ENCODE measurements around the gene TOR1AIP2.
"Not testable (repeated sequence)": the region's sequence is repeated elsewhere in the genome, so short reads cannot be mapped to it uniquely, and the experiment has no call there.

The TOR1AIP2 gene

DNA sequence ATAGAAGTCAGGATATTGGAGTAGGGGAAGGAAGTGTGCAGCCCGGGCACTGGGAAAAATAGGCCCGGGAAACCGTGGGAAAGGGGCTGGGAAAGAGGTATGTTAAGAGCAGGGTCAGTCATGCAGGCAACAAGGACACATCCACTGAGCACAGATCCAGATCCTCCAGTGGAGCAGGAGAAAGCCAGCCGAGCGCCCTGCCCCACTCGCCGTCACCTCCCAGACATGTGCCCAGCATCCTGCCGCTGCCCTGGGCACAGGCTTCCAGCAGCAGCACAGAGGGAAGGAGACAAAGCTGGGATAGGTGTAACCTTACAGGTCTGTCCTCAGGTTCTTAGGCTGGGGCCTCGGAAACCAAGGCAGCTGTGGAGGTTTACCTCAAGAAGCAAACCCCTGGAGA lies 70.3 kb downstream of the TOR1AIP2 start:
- DNase-seq (ENCODE audit: low spot score) = no peak

GRCh38 chr1:179806333-179806732 lies 71.3 kb downstream of the TOR1AIP2 start:
- no peak for DNase-seq (ENCODE audit: low spot score)

GRCh38 chr1:179805291-179806195 lies 72.1 kb downstream of the TOR1AIP2 start:
- DNase-seq (ENCODE audit: low spot score) = no peak

DNA sequence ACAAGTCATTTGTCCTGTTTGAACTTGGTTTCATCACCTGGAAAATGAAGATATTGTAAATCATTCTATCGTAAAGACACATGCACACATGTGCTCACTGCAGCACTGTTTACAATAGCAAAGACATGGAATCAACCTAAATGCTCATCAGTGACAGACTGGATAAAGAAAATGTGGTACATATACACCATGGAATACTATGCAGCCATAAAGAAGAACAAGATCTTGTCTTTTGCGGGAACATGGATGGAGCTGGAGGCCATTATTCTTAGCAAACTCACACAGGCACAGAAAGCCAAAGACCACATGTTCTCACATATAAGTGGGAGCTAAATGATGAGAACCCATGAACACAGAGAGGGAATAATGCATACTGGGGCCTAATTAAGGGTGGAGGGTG lies 73.2 kb downstream of the TOR1AIP2 start:
- not testable (repeated sequence) for DNase-seq (ENCODE audit: low spot score)

DNA sequence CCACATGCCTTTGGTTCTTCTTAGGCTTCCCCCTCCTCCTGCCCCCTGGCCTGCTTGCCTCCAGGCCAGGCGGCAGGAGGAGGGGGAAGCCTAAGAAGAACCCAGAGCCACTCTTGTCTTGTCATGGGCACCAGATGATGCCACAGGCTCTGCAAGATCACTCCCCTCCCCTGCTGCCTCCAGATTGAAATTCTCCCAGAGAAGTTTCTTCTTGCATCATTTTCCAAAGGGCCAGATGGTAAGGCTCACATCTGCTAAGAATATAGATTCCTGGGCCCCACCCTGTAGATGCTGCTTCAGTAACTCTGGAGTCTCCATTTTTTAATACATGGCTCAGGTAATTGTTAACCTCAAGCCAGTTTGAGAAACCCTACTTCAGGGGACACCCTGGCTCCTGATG lies 73.7 kb downstream of the TOR1AIP2 start:
- DNase-seq (ENCODE audit: low spot score) = no peak

GRCh38 chr1:179803104-179803503 lies 74.5 kb downstream of the TOR1AIP2 start:
- no peak for DNase-seq (ENCODE audit: low spot score)

GRCh38 chr1:179800481-179800880 lies 77.1 kb downstream of the TOR1AIP2 start:
- no peak for DNase-seq (ENCODE audit: low spot score)

DNA sequence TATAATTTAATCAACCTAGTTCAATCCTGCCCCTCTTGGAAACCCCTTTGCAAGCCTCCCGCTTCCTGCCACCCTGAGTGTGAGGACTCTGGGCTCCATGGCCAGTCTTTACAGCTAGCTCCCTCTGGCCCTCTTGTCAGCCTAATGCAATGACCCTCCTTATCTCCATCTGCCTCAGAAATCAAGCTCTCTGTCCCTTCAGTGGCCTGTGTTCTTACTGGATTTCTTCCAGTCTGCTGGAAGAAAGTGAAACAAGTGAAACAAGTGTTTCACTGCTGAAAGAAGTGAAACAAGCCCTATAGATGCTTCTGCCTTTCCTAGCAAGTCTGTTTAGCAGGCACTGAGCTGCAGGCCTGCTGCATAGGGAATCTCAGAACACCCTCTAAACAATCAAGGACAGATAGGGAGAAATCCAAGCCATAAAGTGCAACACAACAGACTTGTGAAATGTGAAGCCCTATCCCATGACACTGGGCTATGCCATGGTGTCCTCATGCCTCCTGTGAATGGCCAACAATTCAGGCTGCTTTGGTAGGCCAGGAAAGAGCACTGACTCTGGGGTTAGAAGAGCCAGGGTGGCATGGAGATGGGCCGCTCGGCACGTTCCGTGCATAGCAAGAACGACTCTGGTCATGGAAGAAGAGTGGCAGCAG lies 78.6 kb downstream of the TOR1AIP2 start:
- DNase-seq (ENCODE audit: low spot score) = no peak

DNA sequence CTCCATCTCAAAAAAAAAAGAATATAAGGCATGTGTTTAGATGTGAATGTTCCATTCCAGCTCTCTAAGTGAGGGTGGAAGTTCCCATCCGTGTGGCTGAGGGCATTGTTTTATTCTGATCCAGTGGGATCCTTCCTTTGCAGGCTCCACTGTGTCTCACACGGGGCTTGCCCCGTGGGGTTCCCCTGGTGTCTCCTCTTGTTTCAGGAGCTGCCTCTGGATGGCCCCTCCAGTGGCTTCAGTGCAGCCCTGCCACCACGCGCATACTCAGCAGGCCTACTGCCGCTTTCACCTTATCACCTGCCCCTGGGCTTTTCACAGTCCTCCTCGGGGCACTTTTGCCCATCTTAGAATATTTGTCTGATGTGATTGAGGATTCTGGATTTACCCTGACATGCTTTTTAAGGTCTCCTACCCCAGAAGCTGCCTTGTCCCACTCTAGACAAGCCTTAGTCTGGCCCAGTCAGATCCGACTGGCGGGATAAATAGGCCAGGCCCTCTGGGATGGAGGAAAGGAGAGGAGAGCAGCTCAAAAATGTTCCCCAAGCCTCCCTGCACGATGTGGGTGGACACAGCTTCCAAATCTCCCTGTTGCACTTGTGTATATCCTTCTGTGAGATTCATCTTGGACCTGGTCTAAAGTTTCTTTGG lies 79.3 kb downstream of the TOR1AIP2 start:
- DNase-seq (ENCODE audit: low spot score) = no peak

GRCh38 chr1:179794669-179795068 lies 82.9 kb downstream of the TOR1AIP2 start:
- no peak for DNase-seq (ENCODE audit: low spot score)

DNA sequence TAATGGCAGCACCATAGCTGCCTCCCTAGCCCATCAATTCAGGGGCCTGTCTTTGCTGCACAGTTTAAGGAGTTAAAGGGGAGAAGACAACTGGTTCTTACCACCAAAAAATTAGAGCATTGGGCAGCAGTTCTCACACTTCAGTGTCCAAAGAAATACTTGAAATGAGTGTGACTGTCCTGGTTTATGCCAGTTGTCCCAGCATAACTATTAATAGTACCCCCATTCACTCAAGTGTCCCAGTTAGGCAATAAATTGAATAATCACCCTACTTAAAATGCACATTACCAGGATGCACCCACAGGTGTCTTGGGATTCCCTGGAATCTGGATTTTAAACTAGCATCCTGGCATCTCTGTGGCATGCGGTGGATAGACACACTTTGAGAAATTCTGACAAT lies 83.5 kb downstream of the TOR1AIP2 start:
- no peak for DNase-seq (ENCODE audit: low spot score)

GRCh38 chr1:179793281-179793680 lies 84.3 kb downstream of the TOR1AIP2 start:
- no peak for DNase-seq (ENCODE audit: low spot score)
